Epidermal melanocyte (primary cell): ENCODE results near the gene ITIH5.

Source experiments
- DNase-seq: peaks from one replicate; pipeline ENCODE4 v3.0.0; 2011; ENCODE audit warnings: low spot score; ENCODE audit not compliant: insufficient read length

ITIH5 gene

GRCh38 chr10:7523656-7524055 lies 143.1 kb downstream of the ITIH5 start:
- no peak for DNase-seq

GRCh38 chr10:7520507-7521485 lies 146.0 kb downstream of the ITIH5 start:
- no peak for DNase-seq

GRCh38 chr10:7519351-7519750 lies 147.4 kb downstream of the ITIH5 start:
- DNase-seq: no peak

DNA sequence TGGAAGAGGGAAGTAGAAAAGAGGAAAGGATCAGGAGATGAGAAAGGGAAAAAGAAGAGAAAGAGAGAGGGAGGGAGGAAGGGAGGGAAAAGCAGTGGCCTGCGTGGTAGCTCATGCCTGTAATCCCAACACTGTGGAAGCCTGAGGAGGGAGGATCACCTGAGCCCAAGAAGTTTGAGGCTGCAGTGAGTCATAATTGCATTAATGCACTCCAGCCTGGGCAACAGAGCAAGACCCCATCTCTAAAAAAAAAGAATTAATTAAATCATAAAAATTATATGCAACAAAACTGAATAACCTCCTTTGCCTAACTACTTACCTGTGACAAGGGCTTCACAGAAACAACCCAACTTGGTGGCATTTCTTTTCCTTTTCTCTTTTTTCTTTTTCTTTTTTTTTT lies 148.1 kb downstream of the ITIH5 start:
- no peak for DNase-seq

DNA sequence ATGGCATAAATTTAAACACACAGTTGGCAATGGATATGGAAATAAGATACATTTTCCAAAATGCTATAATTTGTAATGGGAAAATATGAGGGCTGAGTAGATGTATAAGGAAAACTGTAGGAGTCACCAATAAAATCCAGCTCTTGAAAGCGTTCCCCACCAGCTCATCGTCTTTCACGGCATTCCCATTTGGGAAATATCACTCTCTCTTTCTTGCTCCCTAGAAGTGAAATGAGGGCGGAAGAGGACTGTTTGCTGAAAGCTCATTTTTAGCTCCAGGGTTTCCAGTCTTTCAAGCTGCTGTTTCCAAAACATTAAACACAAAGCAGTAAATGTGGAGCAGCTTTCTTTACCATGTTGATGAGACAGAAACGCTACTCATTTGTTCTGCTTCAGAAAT lies 151.3 kb downstream of the ITIH5 start:
- no peak for DNase-seq

GRCh38 chr10:7513936-7514335 lies 152.8 kb downstream of the ITIH5 start:
- DNase-seq: no peak

DNA sequence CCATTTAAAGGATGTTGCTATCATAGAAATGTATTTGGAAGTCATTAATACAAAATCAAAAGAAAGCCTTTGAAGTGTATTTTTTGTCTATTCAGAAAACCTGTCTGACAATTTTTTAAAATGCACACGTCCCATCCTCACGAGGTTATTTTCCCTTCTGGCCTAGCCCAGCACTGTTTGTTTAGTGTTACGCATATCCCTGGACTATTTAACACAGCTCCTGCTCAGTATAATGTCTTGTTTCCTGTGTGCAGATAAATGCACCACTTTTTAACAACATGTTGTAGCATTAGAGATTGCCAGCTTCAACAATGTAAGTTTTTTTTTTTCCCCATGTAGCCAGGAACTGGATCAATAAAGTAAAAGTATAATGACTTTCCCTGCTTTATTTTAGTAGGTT lies 153.3 kb downstream of the ITIH5 start:
- DNase-seq: no peak

DNA sequence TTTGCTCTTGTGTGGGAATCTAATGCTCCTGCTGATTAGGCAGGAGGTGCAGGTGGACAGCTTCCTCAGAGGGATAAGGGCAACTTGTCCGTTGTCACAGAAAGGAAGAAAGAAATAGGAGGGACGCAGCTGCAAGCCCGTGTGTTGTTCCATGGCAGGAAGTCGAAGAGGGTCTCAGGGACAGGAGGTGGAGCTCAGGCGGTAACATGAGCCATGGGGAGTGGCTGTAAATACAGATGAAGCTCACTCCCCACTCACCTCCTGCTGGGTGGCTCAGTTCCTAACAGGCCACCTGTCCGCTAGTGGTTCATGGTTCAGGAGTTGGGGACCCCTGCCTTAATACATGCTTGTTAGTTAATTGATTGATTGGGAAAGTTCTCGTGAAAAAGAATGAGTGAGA lies 154.3 kb downstream of the ITIH5 start:
- no peak for DNase-seq

DNA sequence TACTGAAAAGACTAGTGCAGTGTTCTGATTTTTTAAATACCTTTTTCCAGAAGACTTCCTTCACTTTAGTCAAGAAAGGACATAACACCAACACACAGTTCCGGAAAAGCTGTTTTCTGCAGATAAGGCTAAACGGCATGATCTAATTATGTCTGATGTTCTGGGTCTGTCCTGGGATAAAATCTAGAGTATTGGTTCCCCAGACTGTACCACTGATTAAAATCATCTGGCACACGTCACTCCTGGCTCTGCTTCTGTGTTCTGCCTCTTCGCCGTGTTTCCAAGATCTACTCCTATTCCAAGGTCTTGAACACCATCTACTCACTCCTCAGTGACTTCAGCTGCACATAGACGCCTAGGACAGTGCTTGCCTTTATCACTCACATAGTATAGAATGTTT lies 155.2 kb downstream of the ITIH5 start:
- DNase-seq: no peak
